ENCODE results near the gene KCNIP4.

The KCNIP4 gene

GRCh38 chr4:21327976-21328700 lies 620.4 kb downstream of the KCNIP4 start:
- Histone ChIP-seq H3K9me3 (no peaks in the 10 kb centered on the region), H3K36me3 (no peaks in the 10 kb centered on the region), H3K4me1 (ENCODE audit: control insufficient read depth in 1 of 2, insufficient read depth in 1 of 2, low read depth in 1 of 2, low read length in 1 of 2) (no peaks in the 10 kb centered on the region), H3K27me3 (no peaks in the 10 kb centered on the region), H3K4me3 (ENCODE audit: low read depth in 1 of 2, low read length in 1 of 2) (no peak overlapping the region), H3K27ac (no peak overlapping the region)
- no peak for TF ChIP-seq CTCF (IDR thresholded peaks at IDR 0.05)

- no peak for TF ChIP-seq CTCF (IDR thresholded peaks at IDR 0.05)
- Histone ChIP-seq H3K27me3 (no peaks in the 10 kb centered on the region), H3K9me3 (no peaks in the 10 kb centered on the region), H3K4me1 (ENCODE audit: control insufficient read depth in 1 of 2, insufficient read depth in 1 of 2, low read depth in 1 of 2, low read length in 1 of 2) (no peaks in the 10 kb centered on the region), H3K36me3 (no peaks in the 10 kb centered on the region), H3K27ac (no peak overlapping the region), H3K4me3 (ENCODE audit: low read depth in 1 of 2, low read length in 1 of 2) (no peak overlapping the region)
These were observed 628.5 kb downstream of the KCNIP4 start for GRCh38 chr4:21320034-21320433.

GRCh38 chr4:21307709-21308108 lies 640.9 kb downstream of the KCNIP4 start:
- Histone ChIP-seq H3K4me1 (ENCODE audit: control insufficient read depth in 1 of 2, insufficient read depth in 1 of 2, low read depth in 1 of 2, low read length in 1 of 2) (no peaks in the 10 kb centered on the region), H3K27ac (no peak overlapping the region), H3K36me3 (no peaks in the 10 kb centered on the region), H3K27me3 (peaks cover 23% of the 10 kb centered on the region), H3K9me3 (no peaks in the 10 kb centered on the region), H3K4me3 (ENCODE audit: low read depth in 1 of 2, low read length in 1 of 2) (no peak overlapping the region)
- no peak for TF ChIP-seq CTCF (IDR thresholded peaks at IDR 0.05)

GRCh38 chr4:21304540-21304887 lies 644.1 kb downstream of the KCNIP4 start:
- TF ChIP-seq CTCF (IDR thresholded peaks at IDR 0.05), result no peak

GRCh38 chr4:21290562-21290961 lies 658.0 kb downstream of the KCNIP4 start:
- H3K9me3 ChIP-seq, result no peaks in the 10 kb centered on the region
- no peak overlapping the region for H3K27ac ChIP-seq
- TF ChIP-seq CTCF (IDR thresholded peaks at IDR 0.05), result no peak
- H3K4me3 ChIP-seq (ENCODE audit: low read depth in 1 of 2, low read length in 1 of 2), result no peak overlapping the region
- H3K27me3 ChIP-seq, result no peaks in the 10 kb centered on the region
- H3K36me3 ChIP-seq, result no peaks in the 10 kb centered on the region
- H3K4me1 ChIP-seq (ENCODE audit: control insufficient read depth in 1 of 2, insufficient read depth in 1 of 2, low read depth in 1 of 2, low read length in 1 of 2), result no peaks in the 10 kb centered on the region

More at GRCh38 chr4:21304540-21304887, 644.1 kb downstream of the KCNIP4 start:
- no peaks in the 10 kb centered on the region for H3K9me3 ChIP-seq
- H3K27ac ChIP-seq, result no peak overlapping the region
- H3K27me3 ChIP-seq, result peaks cover 23% of the 10 kb centered on the region
- H3K4me3 ChIP-seq (ENCODE audit: low read depth in 1 of 2, low read length in 1 of 2), result no peak overlapping the region
- no peaks in the 10 kb centered on the region for H3K4me1 ChIP-seq (ENCODE audit: control insufficient read depth in 1 of 2, insufficient read depth in 1 of 2, low read depth in 1 of 2, low read length in 1 of 2)
- H3K36me3 ChIP-seq, result no peaks in the 10 kb centered on the region

Measured in neutrophil (primary cell).